GM12878 (cell line): Measurements from ENCODE around the gene BBLN. TPM values are rescaled to one million over a fixed set of nuclear protein-coding genes. Genes with fewer than 3 reads are reported as not detected.

Experiments used
- ATF7 ChIP-seq: fragments of 450-650 bp; IDR thresholded peaks from 2 replicates; pipeline ENCODE4 v1.6.1; 2016; ENCODE audit warnings: low read depth, mild to moderate bottlenecking
- BACH1 ChIP-seq: fragments of 450-650 bp; IDR thresholded peaks from 2 replicates; pipeline ENCODE4 v1.6.1; 2017; ENCODE audit warnings: mild to moderate bottlenecking, borderline replicate concordance
- CBX5 ChIP-seq: sonication (generic); IDR thresholded peaks from 2 replicates; pipeline ENCODE4 v1.6.1; 2016; ENCODE audit warnings: low read depth, moderate library complexity, mild to moderate bottlenecking, inconsistent platforms
- EGR1 ChIP-seq, 2 experiments: IDR thresholded peaks; 1 replicate in 1 of 2; 2 replicates in 1 of 2; pipeline ENCODE4 v1.6.1; 2011 to 2012; ENCODE audit warnings: low read depth in 2 of 2, low read length in 2 of 2, borderline replicate concordance in 1 of 2, mild to moderate bottlenecking in 1 of 2, moderate library complexity in 1 of 2
- MEF2A ChIP-seq: IDR thresholded peaks from 2 replicates; pipeline ENCODE4 v1.6.1; 2011; ENCODE audit warnings: low read depth, mild to moderate bottlenecking, low read length, moderate library complexity; ENCODE audit not compliant: insufficient read depth
- MXI1 ChIP-seq: fragments of 150-350 bp; IDR thresholded peaks from 2 replicates; pipeline ENCODE4 v1.6.1; 2011; ENCODE audit warnings: low read depth, mild to moderate bottlenecking, inconsistent platforms, low read length, improper control_type of control experiment
- NFXL1 ChIP-seq: fragments of 450-650 bp; IDR thresholded peaks from 2 replicates; pipeline ENCODE4 v1.6.1; 2017; ENCODE audit warnings: antibody characterized with exemption, mild to moderate bottlenecking, borderline replicate concordance
- POLR2A ChIP-seq: IDR thresholded peaks from 2 replicates; pipeline ENCODE4 v1.6.1; 2011; ENCODE audit warnings: low read depth, mild to moderate bottlenecking, low read length
- SP1 ChIP-seq: IDR thresholded peaks from one replicate; pipeline ENCODE4 v1.6.1; 2011; ENCODE audit warnings: low read depth, low read length
- polyA plus RNA-seq, 11 experiments: library from polyadenylated mRNA; depleted of rRNA in 4 of 11; unstranded in 6 of 11; stranded (reverse) in 5 of 11; fragments of >200 nt; fragmentation: Nextera tagmentation in 4 of 11; fragmentation: Illumina TruSeq in 1 of 11; extraction: Ambion mirVana in 4 of 11; extraction: Trizol in 1 of 11; gene quantifications; 1 replicate in 1 of 11; 2 replicates in 10 of 11; pipeline versions ENCODE4 v1.2.1 to v1.2.3, GENCODE V29; 2011 to 2016; ENCODE audit warnings: inconsistent platforms in 2 of 11, missing spikeins in 2 of 11, low read depth in 1 of 11
- total RNA-seq, 4 experiments: library from RNA; depleted of rRNA in 3 of 4; stranded (reverse); fragments of >200 nt in 3 of 4; fragmentation: Illumina TruSeq in 1 of 4; extraction: Trizol in 1 of 4; gene quantifications; 2 replicates each; pipeline versions ENCODE4 v1.2.1 to v1.2.3, GENCODE V29; 2013 to 2021
- TF ChIP-seq, protein P1 (sequence below): IDR thresholded peaks from 2 replicates; pipeline ENCODE4 v1.6.1; 2011; ENCODE audit warnings: borderline replicate concordance, low read depth, mild to moderate bottlenecking, moderate library complexity, mixed read lengths, low read length; ENCODE audit not compliant: insufficient read depth; ENCODE audit errors: extremely low read length
- TF ChIP-seq, protein P2 (sequence below): fragments of 450-650 bp; conservative IDR thresholded peaks from 2 replicates; pipeline ENCODE4 v1.6.1; 2017; ENCODE audit warnings: mild to moderate bottlenecking, moderate library complexity
- TF ChIP-seq, protein P3 (sequence below): fragments of 450-650 bp; IDR thresholded peaks from 2 replicates; pipeline ENCODE4 v1.6.1; 2017; ENCODE audit warnings: mild to moderate bottlenecking, low read depth, inconsistent platforms; ENCODE audit not compliant: poor library complexity, severe bottlenecking
- TF ChIP-seq, protein P4 (sequence below): IDR thresholded peaks from 2 replicates; pipeline ENCODE4 v1.6.1; 2012; ENCODE audit warnings: low read depth, low read length, improper control_type of control experiment

The BBLN gene
- total and polyA plus RNA-seq, 10 of the 15 experiments (the other 5 are each of a cell fraction or from before 2014, with no cell fraction given): 3.8 to 194 (median 66.2) TPM

DNA sequence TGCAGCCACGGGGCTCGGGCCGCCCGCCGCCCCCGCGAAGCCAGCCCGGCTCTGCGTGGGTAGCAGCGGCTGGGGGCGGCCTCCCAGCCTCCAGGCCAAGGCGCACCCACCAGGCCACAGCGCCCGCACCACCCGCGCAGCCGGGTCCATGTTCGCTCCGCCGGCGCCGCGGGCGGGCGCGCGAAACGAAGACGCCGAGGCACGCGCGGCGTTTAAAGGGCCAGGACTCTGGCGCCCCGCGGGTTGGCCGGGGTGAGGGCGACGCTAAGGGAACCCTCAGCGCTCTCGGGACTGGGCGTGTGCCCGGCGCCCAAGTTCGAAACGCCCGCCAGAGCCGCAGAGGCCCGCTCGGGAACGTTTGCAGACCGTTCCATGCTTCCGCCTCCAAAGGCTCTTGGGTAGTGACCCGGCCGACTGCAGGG lies 32.5 kb upstream of the BBLN start, which contains the start of gene PTGES2 (continued):
- TF ChIP-seq EGR1 (IDR thresholded peaks at IDR 0.05; ENCODE audit: borderline replicate concordance in 1 of 2, low read depth in 2 of 2, low read length in 2 of 2) (peak in 1 of 2 experiments; percentile 97; a peak in 2 of 3 replicates), POLR2A (peak; percentile 58; the same call in 1 of the 2 replicates), CBX5 (no peak), MXI1 (peak; percentile 71), SP1 (peak; percentile 48), MEF2A (0 out of 2 replicates have a peak, but pooled peaks have one; percentile 25), NFXL1 (0 out of 2 replicates have a peak, but pooled peaks have one; percentile 28), BACH1 (peak; percentile 81), ATF7 (no peak)
- TF ChIP-seq, protein P1, sequence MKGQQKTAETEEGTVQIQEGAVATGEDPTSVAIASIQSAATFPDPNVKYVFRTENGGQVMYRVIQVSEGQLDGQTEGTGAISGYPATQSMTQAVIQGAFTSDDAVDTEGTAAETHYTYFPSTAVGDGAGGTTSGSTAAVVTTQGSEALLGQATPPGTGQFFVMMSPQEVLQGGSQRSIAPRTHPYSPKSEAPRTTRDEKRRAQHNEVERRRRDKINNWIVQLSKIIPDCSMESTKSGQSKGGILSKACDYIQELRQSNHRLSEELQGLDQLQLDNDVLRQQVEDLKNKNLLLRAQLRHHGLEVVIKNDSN: peak; percentile 36
- TF ChIP-seq, protein P2, sequence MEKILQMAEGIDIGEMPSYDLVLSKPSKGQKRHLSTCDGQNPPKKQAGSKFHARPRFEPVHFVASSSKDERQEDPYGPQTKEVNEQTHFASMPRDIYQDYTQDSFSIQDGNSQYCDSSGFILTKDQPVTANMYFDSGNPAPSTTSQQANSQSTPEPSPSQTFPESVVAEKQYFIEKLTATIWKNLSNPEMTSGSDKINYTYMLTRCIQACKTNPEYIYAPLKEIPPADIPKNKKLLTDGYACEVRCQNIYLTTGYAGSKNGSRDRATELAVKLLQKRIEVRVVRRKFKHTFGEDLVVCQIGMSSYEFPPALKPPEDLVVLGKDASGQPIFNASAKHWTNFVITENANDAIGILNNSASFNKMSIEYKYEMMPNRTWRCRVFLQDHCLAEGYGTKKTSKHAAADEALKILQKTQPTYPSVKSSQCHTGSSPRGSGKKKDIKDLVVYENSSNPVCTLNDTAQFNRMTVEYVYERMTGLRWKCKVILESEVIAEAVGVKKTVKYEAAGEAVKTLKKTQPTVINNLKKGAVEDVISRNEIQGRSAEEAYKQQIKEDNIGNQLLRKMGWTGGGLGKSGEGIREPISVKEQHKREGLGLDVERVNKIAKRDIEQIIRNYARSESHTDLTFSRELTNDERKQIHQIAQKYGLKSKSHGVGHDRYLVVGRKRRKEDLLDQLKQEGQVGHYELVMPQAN: peak; percentile 89
- TF ChIP-seq, protein P3, sequence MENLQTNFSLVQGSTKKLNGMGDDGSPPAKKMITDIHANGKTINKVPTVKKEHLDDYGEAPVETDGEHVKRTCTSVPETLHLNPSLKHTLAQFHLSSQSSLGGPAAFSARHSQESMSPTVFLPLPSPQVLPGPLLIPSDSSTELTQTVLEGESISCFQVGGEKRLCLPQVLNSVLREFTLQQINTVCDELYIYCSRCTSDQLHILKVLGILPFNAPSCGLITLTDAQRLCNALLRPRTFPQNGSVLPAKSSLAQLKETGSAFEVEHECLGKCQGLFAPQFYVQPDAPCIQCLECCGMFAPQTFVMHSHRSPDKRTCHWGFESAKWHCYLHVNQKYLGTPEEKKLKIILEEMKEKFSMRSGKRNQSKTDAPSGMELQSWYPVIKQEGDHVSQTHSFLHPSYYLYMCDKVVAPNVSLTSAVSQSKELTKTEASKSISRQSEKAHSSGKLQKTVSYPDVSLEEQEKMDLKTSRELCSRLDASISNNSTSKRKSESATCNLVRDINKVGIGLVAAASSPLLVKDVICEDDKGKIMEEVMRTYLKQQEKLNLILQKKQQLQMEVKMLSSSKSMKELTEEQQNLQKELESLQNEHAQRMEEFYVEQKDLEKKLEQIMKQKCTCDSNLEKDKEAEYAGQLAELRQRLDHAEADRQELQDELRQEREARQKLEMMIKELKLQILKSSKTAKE: no peak
- TF ChIP-seq, protein P4, sequence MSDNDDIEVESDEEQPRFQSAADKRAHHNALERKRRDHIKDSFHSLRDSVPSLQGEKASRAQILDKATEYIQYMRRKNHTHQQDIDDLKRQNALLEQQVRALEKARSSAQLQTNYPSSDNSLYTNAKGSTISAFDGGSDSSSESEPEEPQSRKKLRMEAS: no peak
